Measurements from ENCODE around the gene NSRP1. TPM values are rescaled to one million over a fixed set of nuclear protein-coding genes. Genes with fewer than 3 reads are reported as not detected.

NSRP1 gene
- total RNA-seq, 1 donor = 12.7 TPM

DNA sequence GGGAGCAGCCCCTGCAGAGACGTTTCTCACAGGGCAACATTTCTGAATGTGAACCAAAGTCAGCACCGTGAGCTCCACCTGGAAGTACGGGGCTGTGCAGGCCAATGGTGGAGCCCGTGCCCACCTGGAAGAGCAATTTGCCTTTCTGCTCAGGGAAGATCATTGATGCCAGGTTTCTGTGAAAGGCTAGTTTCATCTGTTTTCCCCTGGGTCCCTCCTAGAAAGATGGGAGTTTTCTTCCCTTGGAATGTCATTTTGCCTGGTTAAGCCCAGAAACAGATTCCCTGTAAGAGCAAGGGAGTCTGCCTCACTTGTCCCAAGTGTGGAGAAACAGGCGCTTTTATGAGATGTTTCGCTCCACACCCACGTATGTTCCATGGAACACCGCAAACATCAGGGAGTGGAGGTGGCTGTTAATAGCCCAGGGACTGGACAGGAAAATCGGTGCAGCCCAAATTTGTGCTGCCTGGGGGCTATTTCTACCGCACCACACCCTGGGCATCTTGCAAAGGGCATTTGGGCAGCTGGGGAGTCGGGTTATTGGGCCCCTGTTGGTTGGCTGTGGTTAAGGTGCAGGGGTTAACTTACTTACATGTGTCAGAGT is 116.3 kb downstream of the NSRP1 start:
- TF ChIP-seq, protein P1, sequence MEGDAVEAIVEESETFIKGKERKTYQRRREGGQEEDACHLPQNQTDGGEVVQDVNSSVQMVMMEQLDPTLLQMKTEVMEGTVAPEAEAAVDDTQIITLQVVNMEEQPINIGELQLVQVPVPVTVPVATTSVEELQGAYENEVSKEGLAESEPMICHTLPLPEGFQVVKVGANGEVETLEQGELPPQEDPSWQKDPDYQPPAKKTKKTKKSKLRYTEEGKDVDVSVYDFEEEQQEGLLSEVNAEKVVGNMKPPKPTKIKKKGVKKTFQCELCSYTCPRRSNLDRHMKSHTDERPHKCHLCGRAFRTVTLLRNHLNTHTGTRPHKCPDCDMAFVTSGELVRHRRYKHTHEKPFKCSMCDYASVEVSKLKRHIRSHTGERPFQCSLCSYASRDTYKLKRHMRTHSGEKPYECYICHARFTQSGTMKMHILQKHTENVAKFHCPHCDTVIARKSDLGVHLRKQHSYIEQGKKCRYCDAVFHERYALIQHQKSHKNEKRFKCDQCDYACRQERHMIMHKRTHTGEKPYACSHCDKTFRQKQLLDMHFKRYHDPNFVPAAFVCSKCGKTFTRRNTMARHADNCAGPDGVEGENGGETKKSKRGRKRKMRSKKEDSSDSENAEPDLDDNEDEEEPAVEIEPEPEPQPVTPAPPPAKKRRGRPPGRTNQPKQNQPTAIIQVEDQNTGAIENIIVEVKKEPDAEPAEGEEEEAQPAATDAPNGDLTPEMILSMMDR (IDR thresholded peaks at IDR 0.05; ENCODE audit: extremely low read depth, low read depth, low read length) = no peak
- H3K79me2 ChIP-seq (ENCODE audit: insufficient read depth, low read length) = no peaks in the 10 kb centered on the region
- H3K9me3 ChIP-seq (ENCODE audit: low read depth, low read length) = no peaks in the 10 kb centered on the region
- H3K4me2 ChIP-seq (ENCODE audit: insufficient read depth, low read length) = no peak overlapping the region
- H3K27me3 ChIP-seq (ENCODE audit: insufficient read depth, low read length) = peaks cover 79% of the 10 kb centered on the region
- H3K4me1 ChIP-seq (ENCODE audit: insufficient read depth, low read length) = peaks cover 19% of the 10 kb centered on the region
- no peak overlapping the region for H3K27ac ChIP-seq (ENCODE audit: low read depth, low read length)
- H2AFZ ChIP-seq (ENCODE audit: low read length) = no peak overlapping the region
- DNase-seq (ENCODE audit: insufficient read length, low spot score, missing footprints) = no peak
- H4K20me1 ChIP-seq (ENCODE audit: insufficient read depth, low read length) = no peaks in the 10 kb centered on the region
- no peak overlapping the region for H3K4me3 ChIP-seq (ENCODE audit: insufficient read depth, low read length)
- H3K36me3 ChIP-seq (ENCODE audit: insufficient read depth, low read length) = no peaks in the 10 kb centered on the region

DNA sequence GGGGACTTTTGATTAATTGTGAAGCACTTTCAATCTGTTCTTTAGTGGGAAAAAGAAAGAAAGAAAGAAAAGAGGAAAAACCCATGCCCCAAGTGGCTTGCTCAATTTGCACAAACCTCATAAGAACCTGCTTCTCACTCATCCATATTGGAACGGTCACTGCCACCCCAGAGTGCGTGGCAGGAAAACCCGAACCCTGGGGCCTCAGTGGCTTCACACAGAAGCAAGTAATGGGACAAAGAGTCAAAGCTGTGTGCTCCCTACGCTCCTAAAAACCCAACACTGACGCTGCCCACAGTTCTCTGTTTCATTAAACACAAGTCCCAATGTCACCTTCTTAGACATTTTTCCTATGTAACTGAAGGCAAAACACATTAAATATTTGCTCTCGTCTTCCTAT is 117.7 kb downstream of the NSRP1 start:
- Histone ChIP-seq H3K4me2 (ENCODE audit: insufficient read depth, low read length) (no peak overlapping the region), H3K9me3 (ENCODE audit: low read depth, low read length) (no peaks in the 10 kb centered on the region)
- TF ChIP-seq, protein P1 (IDR thresholded peaks at IDR 0.05; ENCODE audit: extremely low read depth, low read depth, low read length) = no peak

DNA sequence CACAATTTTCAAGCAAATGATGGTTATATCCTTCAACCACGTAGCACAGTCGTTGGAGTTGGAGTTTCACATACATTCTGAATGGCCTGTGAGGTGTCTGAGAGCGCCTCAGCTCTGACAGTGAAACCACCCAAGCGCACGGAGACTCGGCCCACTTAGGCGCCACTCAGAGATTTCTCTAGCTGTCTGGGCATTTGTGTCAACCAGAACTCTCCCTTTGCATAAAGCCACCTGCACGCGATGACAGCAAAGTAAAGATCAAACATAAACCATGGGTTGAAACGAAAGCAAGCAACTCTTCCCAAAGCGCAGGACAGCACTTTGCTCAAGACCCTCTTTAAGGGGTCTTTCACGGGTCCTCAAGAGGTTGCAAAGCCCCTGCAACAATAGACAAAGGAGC is 118.3 kb downstream of the NSRP1 start:
- no peaks in the 10 kb centered on the region for H4K20me1 ChIP-seq (ENCODE audit: insufficient read depth, low read length)
- H3K4me1 ChIP-seq (ENCODE audit: insufficient read depth, low read length) = peaks cover 19% of the 10 kb centered on the region
- H3K27me3 ChIP-seq (ENCODE audit: insufficient read depth, low read length) = peaks cover 77% of the 10 kb centered on the region
- H3K4me2 ChIP-seq (ENCODE audit: insufficient read depth, low read length) = peak overlapping the region; percentile 83
- no peak overlapping the region for H3K27ac ChIP-seq (ENCODE audit: low read depth, low read length)
- H2AFZ ChIP-seq (ENCODE audit: low read length) = peak overlapping the region; percentile 22
- TF ChIP-seq, protein P1 (IDR thresholded peaks at IDR 0.05; ENCODE audit: extremely low read depth, low read depth, low read length) = no peak
- H3K36me3 ChIP-seq (ENCODE audit: insufficient read depth, low read length) = no peaks in the 10 kb centered on the region
- no peaks in the 10 kb centered on the region for H3K79me2 ChIP-seq (ENCODE audit: insufficient read depth, low read length)
- H3K9me3 ChIP-seq (ENCODE audit: low read depth, low read length) = no peaks in the 10 kb centered on the region
- H3K4me3 ChIP-seq (ENCODE audit: insufficient read depth, low read length) = peak overlapping the region; percentile 68
- peak; percentile 64 for DNase-seq (ENCODE audit: insufficient read length, low spot score, missing footprints)

More for the DNA sequence above, 117.7 kb downstream of the NSRP1 start:
- no peaks in the 10 kb centered on the region for H3K79me2 ChIP-seq (ENCODE audit: insufficient read depth, low read length)
- H3K27ac ChIP-seq (ENCODE audit: low read depth, low read length) = no peak overlapping the region
- H3K4me3 ChIP-seq (ENCODE audit: insufficient read depth, low read length) = no peak overlapping the region
- H3K27me3 ChIP-seq (ENCODE audit: insufficient read depth, low read length) = peaks cover 78% of the 10 kb centered on the region
- H3K4me1 ChIP-seq (ENCODE audit: insufficient read depth, low read length) = peaks cover 19% of the 10 kb centered on the region
- H4K20me1 ChIP-seq (ENCODE audit: insufficient read depth, low read length) = no peaks in the 10 kb centered on the region
- DNase-seq (ENCODE audit: insufficient read length, low spot score, missing footprints) = no peak
- H2AFZ ChIP-seq (ENCODE audit: low read length) = no peak overlapping the region
- H3K36me3 ChIP-seq (ENCODE audit: insufficient read depth, low read length) = no peaks in the 10 kb centered on the region

DNA sequence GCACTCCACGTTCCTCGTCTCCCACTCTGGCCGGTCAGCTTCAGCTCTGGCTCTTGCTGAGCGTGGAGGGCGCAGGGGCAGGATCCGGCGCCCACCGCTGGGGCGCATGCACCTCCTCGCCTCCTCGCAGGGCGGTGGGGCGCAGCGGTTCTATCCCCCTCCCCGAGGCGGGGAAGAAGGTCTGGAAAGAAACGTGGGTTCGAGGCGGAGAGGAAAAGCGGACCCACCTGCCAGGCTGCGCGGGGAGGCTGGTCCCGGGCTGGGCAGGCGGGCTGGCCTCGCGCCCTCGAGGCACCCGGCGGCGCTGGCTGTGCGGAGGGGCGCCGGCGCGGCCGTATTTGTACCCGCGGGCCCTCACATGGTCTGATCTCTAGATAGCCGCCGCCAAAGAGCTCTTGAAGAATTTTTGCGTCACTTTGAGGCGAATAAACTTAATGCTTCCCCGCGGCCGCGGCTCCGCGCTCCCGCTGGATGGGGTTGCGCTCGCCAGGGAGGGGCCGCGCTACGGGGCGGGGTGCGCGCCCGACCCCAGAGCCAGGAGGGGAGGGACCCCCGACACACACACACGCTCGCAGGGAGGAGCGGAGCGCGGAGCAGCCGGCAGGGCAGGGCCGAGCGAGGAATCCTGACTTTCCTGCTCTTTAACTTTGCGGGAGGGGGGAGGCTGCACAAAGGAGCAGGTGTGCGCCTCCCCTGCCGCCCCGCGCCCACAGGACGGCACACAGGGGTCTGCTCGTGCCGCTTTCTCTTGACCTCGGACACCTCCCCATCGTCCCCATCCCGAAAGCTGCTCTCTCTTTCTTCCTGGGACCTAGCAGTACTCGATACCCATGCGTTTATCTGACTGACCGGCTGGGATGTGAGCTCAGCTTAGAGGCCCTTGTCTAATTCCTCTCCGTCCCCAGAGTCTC is 119.0 kb downstream of the NSRP1 start, which contains the start of gene SLC6A4:
SLC6A4 (minus strand) TSS at position 312 of the 911 bp plus-strand sequence. CDS start 13,739 bp downstream, outside the sequence.
- Histone ChIP-seq H2AFZ (ENCODE audit: low read length) (peak within 1 kb of the TSS; percentile 78), H3K79me2 (ENCODE audit: insufficient read depth, low read length) (no peaks in the 10 kb centered on the region), H3K36me3 (ENCODE audit: insufficient read depth, low read length) (no peaks in the 10 kb centered on the region), H3K27me3 (ENCODE audit: insufficient read depth, low read length) (peaks cover 70% of the 10 kb centered on the region), H3K27ac (ENCODE audit: low read depth, low read length) (no peak within 1 kb of the TSS), H3K4me3 (ENCODE audit: insufficient read depth, low read length) (peak within 1 kb of the TSS; percentile 68), H4K20me1 (ENCODE audit: insufficient read depth, low read length) (no peaks in the 10 kb centered on the region), H3K4me1 (ENCODE audit: insufficient read depth, low read length) (peaks cover 19% of the 10 kb centered on the region), H3K9me3 (ENCODE audit: low read depth, low read length) (no peaks in the 10 kb centered on the region), H3K4me2 (ENCODE audit: insufficient read depth, low read length) (peak within 1 kb of the TSS; percentile 83)
- TF ChIP-seq, protein P1 (IDR thresholded peaks at IDR 0.05; ENCODE audit: extremely low read depth, low read depth, low read length) = no peak
- DNase-seq (ENCODE audit: insufficient read length, low spot score, missing footprints) = peak; percentile 90
